LNCaP clone FGC (cell line): ENCODE results near the gene ZNF724.

Source experiments
- DNase-seq: peaks from one replicate; pipeline ENCODE4 v3.0.0-alpha.2; 2011; ENCODE audit warnings: low read depth
- H3K4me3 ChIP-seq: 2 replicates; pipeline ENCODE4 v1.5.1; 2011; ENCODE audit warnings: mild to moderate bottlenecking, low read depth, low read length, control low read depth
- CTCF ChIP-seq: IDR thresholded peaks from 2 replicates; pipeline ENCODE4 v1.5.1; 2012; ENCODE audit warnings: mild to moderate bottlenecking; ENCODE audit not compliant: control insufficient read depth, insufficient read depth; ENCODE audit errors: extremely low read depth

Gene ZNF724

GRCh38 chr19:23222998-23223652 is 27.1 kb downstream of the ZNF724 start:
- no peak for DNase-seq
- TF ChIP-seq CTCF = no peak
- H3K4me3 ChIP-seq = no peak overlapping the region

GRCh38 chr19:23203841-23204344 is 46.3 kb downstream of the ZNF724 start:
- no peak for DNase-seq
- TF ChIP-seq CTCF = no peak
- H3K4me3 ChIP-seq = no peak overlapping the region

GRCh38 chr19:23190341-23190740 is 59.9 kb downstream of the ZNF724 start:
- DNase-seq = no peak

GRCh38 chr19:23183251-23183650 is 66.9 kb downstream of the ZNF724 start:
- no peak overlapping the region for H3K4me3 ChIP-seq
- DNase-seq = no peak
- no peak for TF ChIP-seq CTCF

More at GRCh38 chr19:23190341-23190740, 59.9 kb downstream of the ZNF724 start:
- H3K4me3 ChIP-seq = no peak overlapping the region
- TF ChIP-seq CTCF = no peak
